Fibroblast of peridontal ligament (primary cell): ENCODE data around the gene RER1.
A peak's percentile ranks its signal among the peaks of the same experiment; 100 is the strongest.

Source experiments
- DNase-seq: peaks from one replicate; pipeline ENCODE4 v3.0.0-alpha.2; 2010; ENCODE audit errors: extremely low read depth

Gene RER1

GRCh38 chr1:2407166-2407990 is 15.7 kb downstream of the RER1 start:
- no peak for DNase-seq

GRCh38 chr1:2407991-2408275 is 16.3 kb downstream of the RER1 start:
- no peak for DNase-seq

- no peak for DNase-seq
Observed at GRCh38 chr1:2408456-2408855, 16.8 kb downstream of the RER1 start.

- DNase-seq: no peak
Observed at GRCh38 chr1:2408859-2409276, 17.2 kb downstream of the RER1 start.

GRCh38 chr1:2409745-2410144 is 18.1 kb downstream of the RER1 start:
- no peak for DNase-seq

- no peak for DNase-seq
Observed at GRCh38 chr1:2411801-2412394, 20.3 kb downstream of the RER1 start.

GRCh38 chr1:2412395-2412772 is 20.7 kb downstream of the RER1 start, which contains the start of gene PEX10:
PEX10 (minus strand) TSS chr1:2412564; CDS start chr1:2412502, 62 bp downstream.
- peak; percentile 88 for DNase-seq

GRCh38 chr1:2412773-2413494 is 21.3 kb downstream of the RER1 start:
- peak; percentile 35 for DNase-seq

- no peak for DNase-seq
Observed at GRCh38 chr1:2413495-2414296, 22.1 kb downstream of the RER1 start.

- peak; percentile 55 for DNase-seq
Observed at GRCh38 chr1:2414297-2414958, 22.8 kb downstream of the RER1 start.

GRCh38 chr1:2415337-2415736 is 23.7 kb downstream of the RER1 start:
- DNase-seq: no peak

- no peak for DNase-seq
Observed at GRCh38 chr1:2415801-2416208, 24.2 kb downstream of the RER1 start.

- DNase-seq: no peak
Observed at GRCh38 chr1:2416403-2416802, 24.8 kb downstream of the RER1 start.

- no peak for DNase-seq
Observed at GRCh38 chr1:2417083-2417832, 25.6 kb downstream of the RER1 start.

- DNase-seq: no peak
Observed at GRCh38 chr1:2417833-2418225, 26.2 kb downstream of the RER1 start.

GRCh38 chr1:2418791-2419320 is 27.2 kb downstream of the RER1 start:
- no peak for DNase-seq

GRCh38 chr1:2419416-2419815 is 27.8 kb downstream of the RER1 start:
- DNase-seq: no peak

GRCh38 chr1:2422523-2422922 is 30.9 kb downstream of the RER1 start:
- no peak for DNase-seq

GRCh38 chr1:2425892-2426291 is 34.3 kb downstream of the RER1 start:
- no peak for DNase-seq

GRCh38 chr1:2426540-2426939 is 34.9 kb downstream of the RER1 start:
- no peak for DNase-seq

GRCh38 chr1:2427051-2427450 is 35.4 kb downstream of the RER1 start:
- DNase-seq: no peak
